ENCODE measurements around the gene GXYLT2. TPM values are rescaled to one million over a fixed set of nuclear protein-coding genes. Genes with fewer than 3 reads are reported as not detected.

Gene GXYLT2
- total RNA-seq, 1 donor from 2014 or later: 31.8 TPM

DNA sequence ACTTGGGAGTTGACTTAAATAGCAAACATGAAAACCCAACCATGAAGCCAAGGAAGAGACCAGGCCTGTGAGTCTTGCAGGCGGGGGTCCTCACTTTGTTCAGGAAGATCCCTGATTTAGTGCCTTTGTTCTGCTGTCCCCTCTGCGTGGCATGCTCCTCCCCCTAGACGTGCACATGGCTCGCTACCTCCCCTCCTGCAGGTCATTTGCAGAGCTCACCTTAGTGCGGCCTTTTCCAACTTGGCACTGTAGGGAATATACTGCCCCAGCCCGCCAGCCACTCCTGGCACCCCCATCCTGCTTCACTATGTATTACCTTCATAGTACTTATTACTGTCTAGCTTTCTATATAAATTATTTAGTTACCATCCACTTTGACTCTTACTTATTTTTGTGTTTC is 18.3 kb downstream of the GXYLT2 start:
- H3K4me1 ChIP-seq (ENCODE audit: control insufficient read depth in 3 of 3, insufficient read depth in 3 of 3, low read length in 3 of 3): peaks cover 6 to 11% (median 10%) of the 10 kb centered on the region in 3 donors
- no peaks in the 10 kb centered on the region for H3K27me3 ChIP-seq (ENCODE audit: control insufficient read depth in 3 of 3, insufficient read depth in 3 of 3, low read length in 3 of 3)
- H3K27ac ChIP-seq (ENCODE audit: low read depth, low read length): no peak overlapping the region
- H3K36me3 ChIP-seq (ENCODE audit: control insufficient read depth in 3 of 3, insufficient read depth in 3 of 3, low read length in 3 of 3): no peaks in the 10 kb centered on the region
- no peak overlapping the region for H3K9ac ChIP-seq (ENCODE audit: low read depth in 1 of 3, low read length in 3 of 3)
- H3K9me3 ChIP-seq (ENCODE audit: control insufficient read depth in 3 of 3, low read length in 3 of 3): no peaks in the 10 kb centered on the region
- no peak overlapping the region for H3K4me3 ChIP-seq (ENCODE audit: low read length in 3 of 3)

GRCh38 chr3:72907131-72907711 is 19.4 kb downstream of the GXYLT2 start:
- Histone ChIP-seq H3K27ac (ENCODE audit: low read depth, low read length) (peak overlapping the region; percentile 53), H3K9me3 (ENCODE audit: control insufficient read depth in 3 of 3, low read length in 3 of 3) (no peaks in the 10 kb centered on the region), H3K4me1 (ENCODE audit: control insufficient read depth in 3 of 3, insufficient read depth in 3 of 3, low read length in 3 of 3) (peaks cover 6 to 11% (median 10%) of the 10 kb centered on the region in 3 donors), H3K9ac (ENCODE audit: low read depth in 1 of 3, low read length in 3 of 3) (no peak overlapping the region), H3K27me3 (ENCODE audit: control insufficient read depth in 3 of 3, insufficient read depth in 3 of 3, low read length in 3 of 3) (no peaks in the 10 kb centered on the region), H3K4me3 (ENCODE audit: low read length in 3 of 3) (no peak overlapping the region), H3K36me3 (ENCODE audit: control insufficient read depth in 3 of 3, insufficient read depth in 3 of 3, low read length in 3 of 3) (no peaks in the 10 kb centered on the region)

DNA sequence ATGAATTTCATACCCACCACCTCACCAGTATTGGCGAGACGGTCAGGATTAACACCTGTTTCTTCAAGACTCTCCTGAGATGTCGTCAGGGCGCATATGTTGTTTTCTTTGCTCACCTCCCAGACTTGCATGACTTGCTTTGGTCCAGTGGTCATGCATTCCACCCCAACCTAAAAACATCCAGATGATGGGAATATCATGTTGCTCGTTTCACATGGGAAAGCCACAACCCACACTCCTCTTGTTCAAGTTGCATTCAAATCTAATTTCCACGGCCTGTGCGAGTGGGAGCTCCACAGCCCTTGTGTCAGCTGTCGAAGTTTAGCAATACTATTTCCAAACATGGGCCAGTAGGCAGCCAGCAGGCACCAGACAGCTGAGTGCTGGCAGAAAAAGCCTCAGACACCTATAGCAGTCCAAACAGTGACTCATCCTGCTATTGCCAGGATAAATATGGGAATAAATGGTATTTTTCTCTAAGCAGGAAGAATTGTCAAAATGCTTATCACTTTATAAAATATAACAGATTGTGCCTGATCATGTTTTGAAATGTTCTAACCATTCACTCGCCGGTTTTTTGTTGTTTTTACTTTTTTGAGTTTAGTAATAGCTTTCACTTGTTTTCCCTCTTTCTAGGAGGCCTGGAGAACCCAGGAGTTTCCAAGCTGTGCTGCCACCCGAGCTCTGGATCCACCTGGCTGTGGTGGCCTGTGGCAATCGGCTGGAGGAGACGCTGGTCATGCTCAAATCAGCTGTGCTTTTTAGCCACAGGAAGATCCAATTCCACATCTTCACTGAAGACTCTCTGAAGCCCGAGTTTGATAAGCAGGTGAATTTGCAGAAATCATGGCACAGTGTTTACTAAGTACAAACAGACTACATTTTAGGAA is 20.1 kb downstream of the GXYLT2 start:
- peak overlapping the region in 1 of 3 donors; percentile 9 for H3K9ac ChIP-seq (ENCODE audit: low read depth in 1 of 3, low read length in 3 of 3)
- H3K27me3 ChIP-seq (ENCODE audit: control insufficient read depth in 3 of 3, insufficient read depth in 3 of 3, low read length in 3 of 3): no peaks in the 10 kb centered on the region
- peaks cover 6 to 11% (median 10%) of the 10 kb centered on the region in 3 donors for H3K4me1 ChIP-seq (ENCODE audit: control insufficient read depth in 3 of 3, insufficient read depth in 3 of 3, low read length in 3 of 3)
- no peaks in the 10 kb centered on the region for H3K36me3 ChIP-seq (ENCODE audit: control insufficient read depth in 3 of 3, insufficient read depth in 3 of 3, low read length in 3 of 3)
- H3K9me3 ChIP-seq (ENCODE audit: control insufficient read depth in 3 of 3, low read length in 3 of 3): no peaks in the 10 kb centered on the region
- peak overlapping the region; percentile 53 for H3K27ac ChIP-seq (ENCODE audit: low read depth, low read length)
- peak overlapping the region in 1 of 3 donors; percentile 49 for H3K4me3 ChIP-seq (ENCODE audit: low read length in 3 of 3)

- Histone ChIP-seq H3K27ac (ENCODE audit: low read depth, low read length) (no peak overlapping the region), H3K9me3 (ENCODE audit: control insufficient read depth in 3 of 3, low read length in 3 of 3) (no peaks in the 10 kb centered on the region), H3K4me3 (ENCODE audit: low read length in 3 of 3) (no peak overlapping the region), H3K27me3 (ENCODE audit: control insufficient read depth in 3 of 3, insufficient read depth in 3 of 3, low read length in 3 of 3) (no peaks in the 10 kb centered on the region), H3K9ac (ENCODE audit: low read depth in 1 of 3, low read length in 3 of 3) (no peak overlapping the region), H3K4me1 (ENCODE audit: control insufficient read depth in 3 of 3, insufficient read depth in 3 of 3, low read length in 3 of 3) (peaks cover 6 to 11% (median 10%) of the 10 kb centered on the region in 3 donors), H3K36me3 (ENCODE audit: control insufficient read depth in 3 of 3, insufficient read depth in 3 of 3, low read length in 3 of 3) (no peaks in the 10 kb centered on the region)
These were observed 21.7 kb downstream of the GXYLT2 start for GRCh38 chr3:72909591-72909990.

DNA sequence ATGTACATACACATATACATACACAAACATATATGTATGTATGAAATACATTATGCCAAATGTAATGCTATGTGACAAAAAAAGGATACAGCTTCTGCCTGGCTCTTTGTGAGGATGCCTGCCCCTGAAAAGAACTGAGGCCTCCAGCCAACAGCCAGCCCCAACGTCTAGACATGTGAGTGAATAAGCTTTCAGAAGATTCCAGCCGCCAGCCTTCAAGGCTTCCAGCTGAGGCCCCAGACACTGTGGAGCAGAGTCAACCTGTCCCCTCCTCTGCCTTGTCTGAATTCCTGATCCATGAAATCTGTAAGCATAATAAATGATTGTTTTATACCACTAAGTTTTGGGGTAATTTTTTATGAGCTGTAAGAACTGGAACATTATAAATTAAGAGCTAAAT is 24.7 kb downstream of the GXYLT2 start:
- H3K4me1 ChIP-seq (ENCODE audit: control insufficient read depth in 3 of 3, insufficient read depth in 3 of 3, low read length in 3 of 3): peaks cover 5 to 10% (median 6%) of the 10 kb centered on the region in 3 donors
- no peak overlapping the region for H3K27ac ChIP-seq (ENCODE audit: low read depth, low read length)
- H3K4me3 ChIP-seq (ENCODE audit: low read length in 3 of 3): no peak overlapping the region
- H3K36me3 ChIP-seq (ENCODE audit: control insufficient read depth in 3 of 3, insufficient read depth in 3 of 3, low read length in 3 of 3): no peaks in the 10 kb centered on the region
- H3K9ac ChIP-seq (ENCODE audit: low read depth in 1 of 3, low read length in 3 of 3): no peak overlapping the region
- no peaks in the 10 kb centered on the region for H3K27me3 ChIP-seq (ENCODE audit: control insufficient read depth in 3 of 3, insufficient read depth in 3 of 3, low read length in 3 of 3)
- H3K9me3 ChIP-seq (ENCODE audit: control insufficient read depth in 3 of 3, low read length in 3 of 3): no peaks in the 10 kb centered on the region

GRCh38 chr3:72914383-72914782 is 26.5 kb downstream of the GXYLT2 start:
- H3K9me3 ChIP-seq (ENCODE audit: control insufficient read depth in 3 of 3, low read length in 3 of 3): no peaks in the 10 kb centered on the region
- no peak overlapping the region for H3K27ac ChIP-seq (ENCODE audit: low read depth, low read length)
- H3K36me3 ChIP-seq (ENCODE audit: control insufficient read depth in 3 of 3, insufficient read depth in 3 of 3, low read length in 3 of 3): no peaks in the 10 kb centered on the region
- H3K4me1 ChIP-seq (ENCODE audit: control insufficient read depth in 3 of 3, insufficient read depth in 3 of 3, low read length in 3 of 3): no peaks in the 10 kb centered on the region
- H3K9ac ChIP-seq (ENCODE audit: low read depth in 1 of 3, low read length in 3 of 3): no peak overlapping the region
- H3K4me3 ChIP-seq (ENCODE audit: low read length in 3 of 3): no peak overlapping the region
- H3K27me3 ChIP-seq (ENCODE audit: control insufficient read depth in 3 of 3, insufficient read depth in 3 of 3, low read length in 3 of 3): no peaks in the 10 kb centered on the region

DNA sequence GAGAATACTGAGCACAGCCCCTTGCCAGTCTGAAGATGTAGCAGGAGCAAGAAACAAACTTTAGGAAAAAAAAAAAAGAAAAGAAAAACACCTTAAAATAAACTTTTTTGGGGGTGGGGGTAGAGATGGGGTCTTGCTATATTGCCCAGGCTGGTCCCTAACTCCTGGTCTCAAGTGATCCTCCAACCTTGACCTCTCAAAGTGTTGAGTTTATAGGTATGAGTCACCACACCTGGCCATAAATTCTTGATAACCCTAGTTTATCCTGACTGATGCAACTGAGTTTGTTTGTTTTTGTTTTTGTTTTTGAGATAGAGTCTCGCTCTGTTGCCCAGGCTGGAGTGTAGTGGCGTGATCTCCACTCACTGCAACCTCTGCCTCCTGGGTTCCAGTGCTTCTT is 28.4 kb downstream of the GXYLT2 start:
- H3K9ac ChIP-seq (ENCODE audit: low read depth in 1 of 3, low read length in 3 of 3): no peak overlapping the region
- no peak overlapping the region for H3K27ac ChIP-seq (ENCODE audit: low read depth, low read length)
- no peak overlapping the region for H3K4me3 ChIP-seq (ENCODE audit: low read length in 3 of 3)
- H3K4me1 ChIP-seq (ENCODE audit: control insufficient read depth in 3 of 3, insufficient read depth in 3 of 3, low read length in 3 of 3): no peaks in the 10 kb centered on the region
- H3K36me3 ChIP-seq (ENCODE audit: control insufficient read depth in 3 of 3, insufficient read depth in 3 of 3, low read length in 3 of 3): no peaks in the 10 kb centered on the region
- no peaks in the 10 kb centered on the region for H3K27me3 ChIP-seq (ENCODE audit: control insufficient read depth in 3 of 3, insufficient read depth in 3 of 3, low read length in 3 of 3)
- no peaks in the 10 kb centered on the region for H3K9me3 ChIP-seq (ENCODE audit: control insufficient read depth in 3 of 3, low read length in 3 of 3)

GRCh38 chr3:72919520-72919919 is 31.7 kb downstream of the GXYLT2 start:
- Histone ChIP-seq H3K9ac (ENCODE audit: low read depth in 1 of 3, low read length in 3 of 3) (no peak overlapping the region), H3K27ac (ENCODE audit: low read depth, low read length) (no peak overlapping the region), H3K9me3 (ENCODE audit: control insufficient read depth in 3 of 3, low read length in 3 of 3) (no peaks in the 10 kb centered on the region), H3K4me3 (ENCODE audit: low read length in 3 of 3) (no peak overlapping the region), H3K27me3 (ENCODE audit: control insufficient read depth in 3 of 3, insufficient read depth in 3 of 3, low read length in 3 of 3) (no peaks in the 10 kb centered on the region), H3K4me1 (ENCODE audit: control insufficient read depth in 3 of 3, insufficient read depth in 3 of 3, low read length in 3 of 3) (no peaks in the 10 kb centered on the region), H3K36me3 (ENCODE audit: control insufficient read depth in 3 of 3, insufficient read depth in 3 of 3, low read length in 3 of 3) (no peaks in the 10 kb centered on the region)

- no peak overlapping the region for H3K9ac ChIP-seq (ENCODE audit: low read depth in 1 of 3, low read length in 3 of 3)
- no peaks in the 10 kb centered on the region for H3K27me3 ChIP-seq (ENCODE audit: control insufficient read depth in 3 of 3, insufficient read depth in 3 of 3, low read length in 3 of 3)
- H3K9me3 ChIP-seq (ENCODE audit: control insufficient read depth in 3 of 3, low read length in 3 of 3): no peaks in the 10 kb centered on the region
- H3K4me1 ChIP-seq (ENCODE audit: control insufficient read depth in 3 of 3, insufficient read depth in 3 of 3, low read length in 3 of 3): no peaks in the 10 kb centered on the region
- H3K4me3 ChIP-seq (ENCODE audit: low read length in 3 of 3): no peak overlapping the region
- no peak overlapping the region for H3K27ac ChIP-seq (ENCODE audit: low read depth, low read length)
- no peaks in the 10 kb centered on the region for H3K36me3 ChIP-seq (ENCODE audit: control insufficient read depth in 3 of 3, insufficient read depth in 3 of 3, low read length in 3 of 3)
These were observed 36.2 kb downstream of the GXYLT2 start for GRCh38 chr3:72924055-72924454.

Measured in skeletal muscle tissue (tissue), 4 donors.